ENCODE measurements around the gene MOB1B. TPM values are rescaled to one million over a fixed set of nuclear protein-coding genes. Genes with fewer than 3 reads are reported as not detected.
"Not testable (repeated sequence)": the region's sequence is repeated elsewhere in the genome, so short reads cannot be mapped to it uniquely, and the experiment has no call there.

The MOB1B gene
- total and polyA plus RNA-seq, 10 of the 15 experiments (the other 5 are each of a cell fraction or from before 2014, with no cell fraction given), result 1.9 to 11.4 (median 6.1) TPM

DNA sequence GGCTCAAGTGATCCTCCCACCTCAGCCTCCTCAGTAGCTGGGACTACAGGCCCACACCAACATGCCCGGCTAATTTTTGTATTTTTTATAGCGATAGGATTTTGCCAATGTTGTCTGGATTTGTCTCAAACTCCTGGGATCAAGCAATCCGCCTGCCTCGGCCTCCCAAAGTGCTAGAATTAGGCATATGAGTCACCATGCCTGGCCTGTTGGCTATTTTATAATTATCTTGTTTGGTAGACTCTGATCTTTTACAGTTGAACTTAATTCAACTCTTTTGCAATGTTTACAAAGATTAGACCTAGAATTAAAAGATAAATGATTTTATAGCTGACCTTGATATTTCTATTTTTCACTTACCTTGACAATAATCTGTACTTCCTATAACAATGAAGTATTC, 109.3 kb downstream of the MOB1B start:
- POLR2A ChIA-PET, result interaction anchor here (0.7 to 4.9 kb wide), 2 partner anchors 17 to 21 kb away, joined by 7 to 38 read pairs; partner anchors contain the start of gene DCK
- no peaks in the 10 kb centered on the region for H3K27me3 ChIP-seq (replicated peaks in 1 of 2; ENCODE audit: control insufficient read depth in 2 of 2, insufficient read depth in 2 of 2, low read length in 1 of 2)
- CTCF ChIA-PET, result interaction anchor here (0.9 to 12.0 kb wide), 5 partner anchors 10 to 410 kb away, joined by 3 to 147 read pairs (median 17); partner anchors contain the start of gene DCK
- H3K4me3 ChIP-seq, result no peak overlapping the region
- H3K27ac ChIP-seq (ENCODE audit: control insufficient read depth, insufficient read depth), result no peak overlapping the region
- H2AFZ ChIP-seq (ENCODE audit: control insufficient read depth, low read depth, low read length), result no peak overlapping the region
- DNase-seq (ENCODE audit: low read depth, low spot score) (no peak), ATAC-seq (no peak), FAIRE-seq (no peak)
- WGBS (ENCODE audit: insufficient coverage, insufficient replicate concordance, low lambda C conversion rate, missing lambda C conversion rate), result 98% methylated on average over 4 of the region's 4 CpGs
- TF ChIP-seq RB1 (IDR thresholded peaks at IDR 0.05; ENCODE audit: borderline replicate concordance), result no peak
- no peak for TF ChIP-seq POU2F2 (IDR thresholded peaks at IDR 0.05; ENCODE audit: borderline replicate concordance, low read depth, low read length)
- TF ChIP-seq MXI1 (IDR thresholded peaks at IDR 0.05; ENCODE audit: low read depth, low read length), result no peak
- no peak for TF ChIP-seq ZBED1 (IDR thresholded peaks at IDR 0.05; ENCODE audit: borderline replicate concordance)
- TF ChIP-seq, protein P1, sequence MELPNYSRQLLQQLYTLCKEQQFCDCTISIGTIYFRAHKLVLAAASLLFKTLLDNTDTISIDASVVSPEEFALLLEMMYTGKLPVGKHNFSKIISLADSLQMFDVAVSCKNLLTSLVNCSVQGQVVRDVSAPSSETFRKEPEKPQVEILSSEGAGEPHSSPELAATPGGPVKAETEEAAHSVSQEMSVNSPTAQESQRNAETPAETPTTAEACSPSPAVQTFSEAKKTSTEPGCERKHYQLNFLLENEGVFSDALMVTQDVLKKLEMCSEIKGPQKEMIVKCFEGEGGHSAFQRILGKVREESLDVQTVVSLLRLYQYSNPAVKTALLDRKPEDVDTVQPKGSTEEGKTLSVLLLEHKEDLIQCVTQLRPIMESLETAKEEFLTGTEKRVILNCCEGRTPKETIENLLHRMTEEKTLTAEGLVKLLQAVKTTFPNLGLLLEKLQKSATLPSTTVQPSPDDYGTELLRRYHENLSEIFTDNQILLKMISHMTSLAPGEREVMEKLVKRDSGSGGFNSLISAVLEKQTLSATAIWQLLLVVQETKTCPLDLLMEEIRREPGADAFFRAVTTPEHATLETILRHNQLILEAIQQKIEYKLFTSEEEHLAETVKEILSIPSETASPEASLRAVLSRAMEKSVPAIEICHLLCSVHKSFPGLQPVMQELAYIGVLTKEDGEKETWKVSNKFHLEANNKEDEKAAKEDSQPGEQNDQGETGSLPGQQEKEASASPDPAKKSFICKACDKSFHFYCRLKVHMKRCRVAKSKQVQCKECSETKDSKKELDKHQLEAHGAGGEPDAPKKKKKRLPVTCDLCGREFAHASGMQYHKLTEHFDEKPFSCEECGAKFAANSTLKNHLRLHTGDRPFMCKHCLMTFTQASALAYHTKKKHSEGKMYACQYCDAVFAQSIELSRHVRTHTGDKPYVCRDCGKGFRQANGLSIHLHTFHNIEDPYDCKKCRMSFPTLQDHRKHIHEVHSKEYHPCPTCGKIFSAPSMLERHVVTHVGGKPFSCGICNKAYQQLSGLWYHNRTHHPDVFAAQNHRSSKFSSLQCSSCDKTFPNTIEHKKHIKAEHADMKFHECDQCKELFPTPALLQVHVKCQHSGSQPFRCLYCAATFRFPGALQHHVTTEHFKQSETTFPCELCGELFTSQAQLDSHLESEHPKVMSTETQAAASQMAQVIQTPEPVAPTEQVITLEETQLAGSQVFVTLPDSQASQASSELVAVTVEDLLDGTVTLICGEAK (IDR thresholded peaks at IDR 0.05; ENCODE audit: borderline replicate concordance), result no peak
- no peak for TF ChIP-seq BCL11A (IDR thresholded peaks at IDR 0.05; ENCODE audit: low read depth, low read length)
- TF ChIP-seq, protein P2, sequence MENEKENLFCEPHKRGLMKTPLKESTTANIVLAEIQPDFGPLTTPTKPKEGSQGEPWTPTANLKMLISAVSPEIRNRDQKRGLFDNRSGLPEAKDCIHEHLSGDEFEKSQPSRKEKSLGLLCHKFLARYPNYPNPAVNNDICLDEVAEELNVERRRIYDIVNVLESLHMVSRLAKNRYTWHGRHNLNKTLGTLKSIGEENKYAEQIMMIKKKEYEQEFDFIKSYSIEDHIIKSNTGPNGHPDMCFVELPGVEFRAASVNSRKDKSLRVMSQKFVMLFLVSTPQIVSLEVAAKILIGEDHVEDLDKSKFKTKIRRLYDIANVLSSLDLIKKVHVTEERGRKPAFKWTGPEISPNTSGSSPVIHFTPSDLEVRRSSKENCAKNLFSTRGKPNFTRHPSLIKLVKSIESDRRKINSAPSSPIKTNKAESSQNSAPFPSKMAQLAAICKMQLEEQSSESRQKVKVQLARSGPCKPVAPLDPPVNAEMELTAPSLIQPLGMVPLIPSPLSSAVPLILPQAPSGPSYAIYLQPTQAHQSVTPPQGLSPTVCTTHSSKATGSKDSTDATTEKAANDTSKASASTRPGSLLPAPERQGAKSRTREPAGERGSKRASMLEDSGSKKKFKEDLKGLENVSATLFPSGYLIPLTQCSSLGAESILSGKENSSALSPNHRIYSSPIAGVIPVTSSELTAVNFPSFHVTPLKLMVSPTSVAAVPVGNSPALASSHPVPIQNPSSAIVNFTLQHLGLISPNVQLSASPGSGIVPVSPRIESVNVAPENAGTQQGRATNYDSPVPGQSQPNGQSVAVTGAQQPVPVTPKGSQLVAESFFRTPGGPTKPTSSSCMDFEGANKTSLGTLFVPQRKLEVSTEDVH (IDR thresholded peaks at IDR 0.05; ENCODE audit: low read depth, partially characterized antibody), result no peak
- TF ChIP-seq FOXK2 (IDR thresholded peaks at IDR 0.05), result no peak
- in situ Hi-C loops (cut with MboI), result no loop called here
- H3K79me2 ChIP-seq (ENCODE audit: control insufficient read depth, insufficient read depth, low read length), result peaks cover 13% of the 10 kb centered on the region
- intact Hi-C loops (cut with micrococcal nuclease; ENCODE audit: unreplicated experiment), result no loop called here
- SMC1A ChIA-PET (ENCODE audit: uncharacterized antibody, unreplicated experiment), result interaction anchor here (1.2 to 10.2 kb wide), 5 partner anchors 8 to 350 kb away, joined by 5 to 169 read pairs (median 10); partner anchors contain the start of gene DCK
- no peak overlapping the region for H3K9ac ChIP-seq (ENCODE audit: control insufficient read depth, insufficient read depth, low read length)
- peaks cover 1 to 7% of the 10 kb centered on the region in 2 experiments for H3K36me3 ChIP-seq (ENCODE audit: control insufficient read depth in 2 of 2, insufficient read depth in 2 of 2, low read length in 1 of 2)
- BruUV-seq (replicated peaks), result no TSS peak
- H3K4me2 ChIP-seq (ENCODE audit: control insufficient read depth, insufficient read depth), result no peak overlapping the region
- peaks cover 4% of the 10 kb centered on the region for H3K4me1 ChIP-seq (ENCODE audit: control insufficient read depth, insufficient read depth, low read length)
- RAD21 ChIA-PET (ENCODE audit: unreplicated experiment), result interaction anchor here (0.7 to 9.6 kb wide), 2 partner anchors 16 to 471 kb away, joined by 3 to 127 read pairs; partner anchors contain the start of gene DCK
- H3K9me3 ChIP-seq (replicated peaks; ENCODE audit: control insufficient read depth, insufficient read depth, low read length), result peaks cover 1% of the 10 kb centered on the region; the same call in 1 of the 3 replicates
- H4K20me1 ChIP-seq (ENCODE audit: control insufficient read depth, insufficient read depth), result no peaks in the 10 kb centered on the region

DNA sequence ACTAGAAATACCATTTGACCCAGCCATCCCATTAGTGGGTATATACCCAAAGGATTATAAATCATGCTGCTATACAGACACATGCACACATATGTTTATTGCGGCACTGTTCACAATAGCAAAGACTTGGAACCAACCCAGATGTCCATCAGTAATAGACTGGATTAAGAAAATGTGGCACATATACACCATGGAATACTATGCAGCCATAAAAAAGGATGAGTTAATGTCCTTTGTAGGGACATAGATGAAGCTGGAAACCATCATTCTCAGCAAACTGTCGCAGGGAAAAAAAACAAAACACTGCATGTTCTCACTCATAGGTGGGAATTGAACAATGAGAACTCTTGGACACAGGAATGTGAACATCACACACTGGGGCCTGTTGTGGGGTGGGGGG, 115.2 kb downstream of the MOB1B start:
- POLR2A ChIA-PET; H3K9me3 ChIP-seq (replicated peaks; ENCODE audit: control insufficient read depth, insufficient read depth, low read length); SMC1A ChIA-PET (ENCODE audit: uncharacterized antibody, unreplicated experiment); RAD21 ChIA-PET (ENCODE audit: unreplicated experiment); DNase-seq (ENCODE audit: low read depth, low spot score); H3K27me3 ChIP-seq (replicated peaks in 1 of 2; ENCODE audit: control insufficient read depth in 2 of 2, insufficient read depth in 2 of 2, low read length in 1 of 2); H3K27ac ChIP-seq (ENCODE audit: control insufficient read depth, insufficient read depth); FAIRE-seq; in situ Hi-C loops (cut with MboI); BruUV-seq (replicated peaks); intact Hi-C loops (cut with micrococcal nuclease; ENCODE audit: unreplicated experiment); H3K4me2 ChIP-seq (ENCODE audit: control insufficient read depth, insufficient read depth); H3K79me2 ChIP-seq (ENCODE audit: control insufficient read depth, insufficient read depth, low read length); H2AFZ ChIP-seq (ENCODE audit: control insufficient read depth, low read depth, low read length); H3K9ac ChIP-seq (ENCODE audit: control insufficient read depth, insufficient read depth, low read length); H3K4me3 ChIP-seq; H4K20me1 ChIP-seq (ENCODE audit: control insufficient read depth, insufficient read depth); H3K4me1 ChIP-seq (ENCODE audit: control insufficient read depth, insufficient read depth, low read length); ATAC-seq; CTCF ChIA-PET; H3K36me3 ChIP-seq (ENCODE audit: control insufficient read depth in 2 of 2, insufficient read depth in 2 of 2, low read length in 1 of 2): not testable (repeated sequence)
- WGBS (ENCODE audit: insufficient coverage, insufficient replicate concordance, low lambda C conversion rate, missing lambda C conversion rate), result 90% methylated on average over 2 of the region's 2 CpGs
